GM19397 (cell line): Measurements from ENCODE around the gene PSMD13.
"Not testable (repeated sequence)": the region's sequence is repeated elsewhere in the genome, so short reads cannot be mapped to it uniquely, and the experiment has no call there.

ENCODE experiments used
- ATAC-seq: cut with Tn5 transposase; IDR thresholded peaks from one replicate; pipeline ENCODE4 v1.9.1; 2021; ENCODE audit warnings: mild to moderate bottlenecking, moderate library complexity; ENCODE audit not compliant: unreplicated experiment

PSMD13 gene

DNA sequence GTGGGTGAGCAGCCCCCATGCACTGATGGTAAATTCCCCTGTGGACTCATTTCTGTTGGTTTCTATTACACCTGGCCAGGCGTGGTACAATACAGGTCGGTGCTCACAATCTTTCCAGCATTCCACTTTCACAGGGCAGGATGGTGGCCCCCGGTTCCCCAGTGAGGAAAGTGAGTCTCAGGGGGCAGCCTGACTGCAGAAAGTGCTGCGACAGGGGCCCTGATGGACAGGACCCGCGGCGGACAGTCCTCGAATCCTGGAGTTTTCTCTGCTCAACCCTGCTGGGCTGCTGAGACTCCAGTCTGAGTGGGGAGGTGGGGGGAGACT is 49.1 kb downstream of the PSMD13 start:
- no peak for ATAC-seq

GRCh38 chr11:286977-287820 is 50.4 kb downstream of the PSMD13 start:
- not testable (repeated sequence) for ATAC-seq

GRCh38 chr11:287821-288477 is 51.2 kb downstream of the PSMD13 start:
- no peak for ATAC-seq

DNA sequence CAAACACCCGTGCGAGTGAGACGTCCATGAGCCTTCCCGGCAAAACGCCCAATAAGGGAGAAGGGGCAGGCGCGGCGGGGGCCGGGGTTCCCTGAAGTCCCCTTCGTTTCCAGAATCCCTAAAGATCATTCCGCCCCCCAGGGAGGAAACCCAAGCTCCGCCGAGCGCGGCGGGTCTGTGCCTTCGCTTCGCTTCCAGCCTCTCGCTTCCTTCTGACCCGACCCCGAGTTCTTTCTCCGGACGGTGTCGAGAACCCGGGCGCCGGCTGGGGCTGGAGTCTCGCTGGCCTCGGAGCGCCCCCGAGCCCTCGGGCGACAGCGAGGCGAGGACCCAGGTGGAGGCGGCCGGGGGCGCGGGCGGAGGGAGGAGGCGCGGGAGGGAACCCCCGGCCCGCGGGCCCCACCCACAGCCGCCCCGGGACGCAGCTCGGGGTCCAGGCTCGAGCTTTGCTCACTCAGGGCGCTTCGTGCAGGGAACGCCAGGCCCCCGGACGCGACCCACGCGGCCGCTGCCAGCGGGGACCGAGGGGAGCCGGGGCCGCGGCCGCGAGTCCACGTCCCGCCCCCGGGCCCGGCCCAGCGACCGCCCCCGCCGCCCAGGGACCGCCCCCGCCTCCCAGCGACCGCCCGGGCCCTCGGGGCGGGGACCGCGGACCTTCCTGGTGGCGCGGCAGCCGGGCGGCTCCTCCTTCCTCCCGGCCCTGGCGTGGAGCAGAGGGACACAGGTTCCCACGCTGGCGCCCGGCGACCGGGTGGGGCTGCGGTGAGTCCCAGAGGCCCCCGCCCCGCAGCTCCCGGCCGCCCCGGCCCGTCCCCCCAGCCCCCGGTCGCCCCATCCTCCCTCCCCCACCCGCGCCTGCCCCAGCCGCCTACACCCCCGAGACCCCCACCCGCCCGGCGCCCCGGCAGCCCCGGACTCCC is 52.0 kb downstream of the PSMD13 start, which contains the start of gene PGGHG:
Gene PGGHG, plus strand, starts transcription at position 649 of the 920 bp plus-strand sequence. CDS start 691 bp downstream, outside the sequence.
- ATAC-seq = peak; percentile 65

DNA sequence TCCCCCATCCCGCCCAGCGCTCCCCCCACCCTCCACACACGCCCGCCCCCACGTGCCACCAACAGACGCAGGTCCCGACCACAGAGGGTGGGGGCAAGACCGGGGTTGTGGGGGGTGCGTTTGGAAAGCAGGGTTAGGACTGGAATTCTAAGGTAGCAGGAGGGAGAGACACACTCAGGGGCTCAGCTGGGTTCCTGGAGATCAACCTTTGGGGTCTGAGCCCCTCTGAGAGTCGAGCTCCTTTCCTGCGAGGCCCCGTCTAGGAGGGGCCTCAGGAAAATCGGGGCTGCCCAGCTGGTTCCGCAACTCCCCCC is 52.6 kb downstream of the PSMD13 start:
- no peak for ATAC-seq

DNA sequence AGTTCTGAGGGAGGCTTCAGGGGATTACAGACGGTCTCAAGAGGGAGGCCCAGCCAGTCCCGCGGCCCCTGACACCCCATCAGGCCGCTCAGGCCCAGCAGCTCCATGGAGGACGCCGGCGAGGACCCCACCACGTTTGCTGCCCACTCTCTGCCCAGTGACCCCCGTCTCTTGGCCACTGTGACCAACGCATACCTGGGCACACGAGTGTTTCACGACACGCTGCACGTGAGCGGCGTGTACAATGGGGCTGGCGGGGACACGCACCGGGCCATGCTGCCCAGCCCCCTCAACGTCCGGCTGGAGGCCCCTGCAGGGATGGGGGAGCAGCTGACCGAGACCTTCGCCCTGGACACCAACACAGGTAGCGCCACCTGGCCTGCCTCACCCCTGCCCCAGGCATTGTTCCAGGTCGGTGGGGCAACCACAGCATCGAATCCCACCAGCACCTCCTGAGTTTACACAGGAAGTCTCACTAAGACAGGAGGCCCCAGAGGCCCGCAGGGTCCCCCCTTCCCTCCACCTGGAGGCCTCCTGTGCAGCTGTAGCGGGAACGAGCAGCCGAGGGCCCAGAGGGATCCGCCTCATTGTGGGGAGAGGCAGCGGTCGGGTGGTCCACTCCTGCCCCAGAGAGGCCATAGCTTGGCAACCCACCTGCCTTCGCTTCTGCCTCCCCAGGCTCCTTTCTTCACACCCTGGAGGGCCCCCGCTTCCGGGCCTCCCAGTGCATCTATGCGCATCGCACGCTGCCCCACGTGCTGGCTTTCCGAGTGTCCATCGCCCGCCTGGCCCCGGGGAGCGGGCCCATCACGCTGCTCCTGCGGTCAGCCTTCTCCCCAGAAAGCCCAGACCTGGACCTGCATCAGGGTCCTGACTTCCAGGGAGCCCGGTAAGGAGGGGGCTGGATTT is 53.2 kb downstream of the PSMD13 start:
- no peak for ATAC-seq

- ATAC-seq = no peak
These were observed 54.0 kb downstream of the PSMD13 start for GRCh38 chr11:290621-291231.

DNA sequence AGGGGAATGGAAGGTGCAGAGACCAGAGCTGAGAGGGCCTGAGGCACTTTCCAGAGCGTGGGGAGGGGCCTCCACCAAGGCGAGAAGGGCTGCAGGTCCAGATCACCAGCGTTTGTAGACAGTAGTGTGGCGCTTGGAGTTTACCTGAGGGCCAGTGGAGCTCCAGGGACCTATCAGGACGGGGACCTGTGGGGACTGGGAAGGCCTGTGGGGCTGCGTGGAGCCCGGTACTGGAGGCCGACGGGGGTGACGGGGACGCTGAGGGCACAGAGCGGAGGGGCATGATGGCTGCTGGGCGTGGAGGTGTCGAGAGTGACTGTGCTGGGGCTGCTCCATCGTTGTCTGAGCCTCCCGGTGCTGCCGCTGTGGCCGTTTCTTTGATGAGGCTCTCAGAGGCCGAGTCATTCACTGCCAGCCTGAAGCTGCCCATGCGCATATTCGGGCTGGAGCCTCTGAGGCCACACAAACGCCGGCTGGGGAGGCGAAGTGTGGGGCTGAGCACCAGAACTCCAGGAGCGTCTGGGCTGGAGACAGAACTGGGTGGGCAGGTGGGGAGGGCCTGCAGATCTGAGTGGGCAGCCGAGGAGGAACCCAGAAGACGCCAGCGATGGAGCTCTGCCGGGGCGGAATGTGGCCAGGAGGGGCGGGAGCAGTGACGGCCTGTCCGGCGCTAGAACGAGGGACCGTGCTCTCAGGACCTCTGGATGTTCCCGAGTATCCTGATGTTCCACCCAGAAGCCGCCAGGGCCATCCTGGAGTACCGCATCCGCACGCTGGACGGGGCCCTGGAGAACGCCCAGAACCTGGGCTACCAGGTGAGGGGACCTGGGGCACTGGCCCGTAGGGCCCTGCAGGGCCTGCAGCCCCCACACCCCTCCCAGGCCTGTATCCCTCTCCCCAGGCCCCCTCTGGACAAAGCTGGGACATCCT is 54.8 kb downstream of the PSMD13 start:
- no peak for ATAC-seq

- ATAC-seq = no peak
These were observed 55.7 kb downstream of the PSMD13 start for GRCh38 chr11:292211-293121.

- no peak for ATAC-seq
These were observed 56.6 kb downstream of the PSMD13 start for GRCh38 chr11:293271-293851.

GRCh38 chr11:293852-294661 is 57.3 kb downstream of the PSMD13 start:
- ATAC-seq = no peak

DNA sequence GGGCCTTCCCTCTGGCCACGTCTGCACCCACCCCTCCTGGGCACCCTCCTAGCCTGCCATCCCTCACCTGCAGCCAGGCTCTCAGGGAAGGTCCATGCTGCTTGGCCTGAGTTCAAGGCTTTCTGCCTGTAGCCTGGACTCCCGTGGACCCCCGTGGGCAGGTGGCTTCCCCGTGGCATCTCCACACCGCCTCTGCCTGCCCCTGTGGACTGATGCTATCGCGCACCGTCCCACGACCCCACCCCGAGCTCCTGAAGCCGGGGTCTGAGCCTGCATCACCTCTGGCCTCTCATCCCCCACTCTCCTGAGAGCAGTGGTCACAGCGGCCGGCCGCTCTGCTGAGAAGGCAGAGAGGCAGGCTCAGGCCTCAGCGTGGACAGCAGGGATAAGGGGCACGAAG is 58.0 kb downstream of the PSMD13 start:
- no peak for ATAC-seq

DNA sequence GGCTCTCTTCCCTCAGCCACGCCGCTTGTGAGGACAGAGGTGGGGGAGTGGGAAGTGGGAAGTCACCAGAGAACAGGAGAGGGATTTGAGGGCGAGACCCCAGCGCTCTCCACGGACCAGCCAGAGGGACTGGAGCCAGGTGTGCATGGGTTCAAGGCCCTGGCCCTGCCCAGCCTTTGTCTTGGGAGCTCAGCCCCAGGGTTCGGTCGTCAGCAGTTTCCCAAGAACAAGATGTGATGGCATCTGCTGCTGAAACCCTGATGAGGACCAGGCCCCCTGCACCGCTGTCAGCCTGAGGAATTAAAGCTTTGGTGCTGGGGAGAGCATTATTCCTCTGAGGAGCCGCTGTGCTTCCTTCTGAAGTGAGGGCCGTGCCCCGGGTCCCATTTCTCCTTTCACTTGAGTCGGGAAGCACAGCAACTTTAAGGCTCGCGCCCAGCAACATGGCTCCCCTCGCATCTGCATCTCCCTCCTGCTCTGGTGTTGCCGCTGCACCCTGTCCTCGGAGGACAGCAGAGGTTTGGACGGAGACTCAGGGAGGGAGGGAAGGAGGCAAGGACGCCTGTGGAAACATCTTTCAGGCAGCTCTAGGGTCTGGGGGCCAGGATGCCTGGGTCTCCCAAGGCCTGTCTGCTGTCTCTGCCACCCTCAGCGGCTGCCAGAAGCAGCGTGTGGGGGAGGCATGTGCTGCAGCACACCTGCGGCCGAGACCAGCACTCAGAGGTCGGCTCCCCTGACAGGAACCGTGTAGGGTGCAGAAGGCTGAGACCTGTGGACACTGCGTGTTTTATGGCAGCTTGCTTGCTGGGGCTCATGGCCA is 58.8 kb downstream of the PSMD13 start:
- no peak for ATAC-seq

- ATAC-seq = no peak
These were observed 59.6 kb downstream of the PSMD13 start for GRCh38 chr11:296171-297050.

DNA sequence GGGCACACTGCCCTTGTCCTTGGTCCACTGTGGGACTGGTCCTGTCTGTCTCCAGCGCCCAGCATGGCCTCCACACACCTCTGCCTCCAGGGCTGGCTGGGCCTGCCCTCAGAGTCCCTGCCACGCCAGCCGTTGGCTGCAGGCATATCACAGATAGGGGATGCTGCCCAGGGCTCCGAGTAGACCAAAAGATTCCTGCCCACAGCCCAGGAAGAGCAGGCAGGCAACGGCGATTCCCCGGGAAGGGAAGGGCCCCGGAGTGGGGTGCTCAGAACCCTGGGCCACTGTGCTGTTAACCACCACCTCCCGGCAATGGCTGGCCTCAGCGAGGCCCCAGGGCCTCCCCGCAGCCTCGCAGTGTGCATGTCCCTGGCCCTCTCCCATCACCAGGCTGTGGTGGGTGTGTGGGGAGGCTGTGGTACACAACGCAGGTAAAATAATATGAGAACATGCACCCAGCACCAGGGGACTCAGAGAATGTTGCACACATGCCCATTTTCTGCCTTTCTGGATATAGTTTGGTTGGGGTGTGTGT is 60.3 kb downstream of the PSMD13 start:
- no peak for ATAC-seq
